ENCODE measurements around the gene ASTN2. TPM values are rescaled to one million over a fixed set of nuclear protein-coding genes. Genes with fewer than 3 reads are reported as not detected.

Gene ASTN2
- total and polyA plus RNA-seq, 9 of the 15 experiments (the other 6 are each of a cell fraction or from before 2014, with no cell fraction given) = 0.56 to 3.5 (median 1.9) TPM

GRCh38 chr9:116705531-116705930 lies 709.3 kb downstream of the ASTN2 start:
- no peak for FAIRE-seq
- in situ Hi-C loops (cut with MboI) (no loop called here), intact Hi-C loops (cut with micrococcal nuclease) (no loop called here)
- Histone ChIP-seq H4K20me1 (replicated peaks; ENCODE audit: control insufficient read depth, insufficient read depth, low read length) (no peaks in the 10 kb centered on the region), H3K9ac (ENCODE audit: insufficient read depth in 1 of 2, low read depth in 2 of 2, low read length in 2 of 2) (no peak overlapping the region), H3K79me2 (ENCODE audit: control insufficient read depth, insufficient read depth, low read length) (no peaks in the 10 kb centered on the region), H3K36me3 (ENCODE audit: control insufficient read depth, insufficient read depth, low read length) (no peaks in the 10 kb centered on the region), H3K27ac (ENCODE audit: extremely low read depth, low read depth, low read length) (no peak overlapping the region), H3K4me1 (replicated peaks in 1 of 2; ENCODE audit: control insufficient read depth in 2 of 2, insufficient read depth in 2 of 2, low read length in 2 of 2) (no peaks in the 10 kb centered on the region), H3K4me3 (no peak overlapping the region), H3K27me3 (ENCODE audit: control insufficient read depth in 2 of 2, insufficient read depth in 2 of 2, low read length in 2 of 2) (no peaks in the 10 kb centered on the region), H3K4me2 (ENCODE audit: insufficient read depth, low read length) (no peak overlapping the region), H2AFZ (ENCODE audit: low read depth, low read length) (no peak overlapping the region), H3K9me3 (replicated peaks; ENCODE audit: control insufficient read depth, insufficient read depth, low read depth, low read length) (no peaks in the 10 kb centered on the region), H3K9me1 (ENCODE audit: control insufficient read depth, insufficient read depth, low read length) (no peaks in the 10 kb centered on the region)
- ChIA-PET POLR2A (interaction anchor here (1.1 to 1.7 kb wide), 3 partner anchors 8 to 73 kb away, joined by 3 to 4 read pairs (median 3); partner anchors contain the start of gene TRIM32), CTCF (ENCODE audit: low intra/inter-chr PET ratio) (no interaction called here)
- 0% methylated on average over 1 of the region's 1 CpG for WGBS (ENCODE audit: insufficient coverage, low coverage, missing lambda C conversion rate)
- no TSS peak for BruUV-seq (replicated peaks)
- TF ChIP-seq TAL1 (IDR thresholded peaks at IDR 0.05) (0 out of 2 replicates have a peak, but pooled peaks have one; percentile 19), CBFA2T3 (IDR thresholded peaks at IDR 0.05) (peak; percentile 17; the same call in 1 of the 2 replicates), CCNT2 (IDR thresholded peaks at IDR 0.05; ENCODE audit: borderline replicate concordance, extremely low read depth, insufficient read length, low read depth, low read length) (no peak), FOXA3 (CRISPR knock-in tag; conservative IDR thresholded peaks at IDR 0.05 in 1 of 2, IDR thresholded peaks at IDR 0.05 in 1 of 2) (peak in 1 of 2 experiments; percentile 66; a peak in 2 of 4 replicates), ZBTB8A (IDR thresholded peaks at IDR 0.05; ENCODE audit: partially characterized antibody) (no peak), ARID1B (IDR thresholded peaks at IDR 0.05) (0 out of 2 replicates have a peak, but pooled peaks have one; percentile 25), SLC30A9 (CRISPR knock-in tag; IDR thresholded peaks at IDR 0.05) (no peak)
- no peak for DNase-seq (ENCODE audit: extremely low read depth in 1 of 4, low spot score in 3 of 4)
- ATAC-seq = no peak

All from K562 (cell line).